NCI-H1048 (cell line): ENCODE data around the gene H2AZ2.
"Not testable (repeated sequence)": the region's sequence is repeated elsewhere in the genome, so short reads cannot be mapped to it uniquely, and the experiment has no call there.

ENCODE experiments used
- DNase-seq: peaks from one replicate; lab custom pipeline; 2025; lab: John Stamatoyannopoulos, UW

H2AZ2 gene

DNA sequence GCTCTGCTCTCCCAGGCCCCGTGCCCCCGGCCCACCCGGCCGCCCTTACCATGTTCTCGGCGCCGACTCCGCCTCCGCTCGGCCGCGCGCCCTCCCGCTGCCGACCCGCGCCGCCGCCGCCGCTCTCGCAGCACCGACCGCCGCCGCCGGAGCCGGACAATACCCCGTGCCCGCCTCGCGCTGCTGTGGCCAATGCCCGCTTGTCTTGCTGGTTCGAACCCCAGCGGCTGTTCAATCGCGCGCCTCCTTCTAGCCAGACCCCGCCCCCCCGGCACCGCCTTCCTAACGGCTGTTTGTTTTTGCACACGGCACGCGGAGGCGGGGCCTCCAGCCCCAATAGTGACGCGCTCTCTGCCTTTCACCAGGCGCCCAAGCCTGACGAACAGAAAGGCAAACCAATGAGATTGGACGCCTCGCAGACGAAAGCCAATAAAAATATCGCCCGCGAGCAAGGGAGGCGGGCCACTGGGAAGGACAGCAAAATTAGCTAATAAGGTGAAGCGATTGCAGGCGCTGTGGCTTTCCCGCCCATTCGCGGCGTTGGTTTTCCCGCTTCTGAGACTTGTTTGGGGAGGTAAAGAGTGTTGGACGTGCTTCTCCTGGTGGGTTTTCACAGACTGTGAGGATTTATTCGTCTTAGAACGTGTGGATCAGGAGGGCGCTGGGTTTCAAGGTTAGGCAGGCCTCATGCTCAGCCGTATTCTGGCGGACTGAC is at the start of gene H2AZ2:
H2AZ2 (minus strand) TSS at position 168 of the 715 bp plus-strand sequence; CDS start at position 52, 116 bp downstream.
- DNase-seq, result peak; percentile 100

DNA sequence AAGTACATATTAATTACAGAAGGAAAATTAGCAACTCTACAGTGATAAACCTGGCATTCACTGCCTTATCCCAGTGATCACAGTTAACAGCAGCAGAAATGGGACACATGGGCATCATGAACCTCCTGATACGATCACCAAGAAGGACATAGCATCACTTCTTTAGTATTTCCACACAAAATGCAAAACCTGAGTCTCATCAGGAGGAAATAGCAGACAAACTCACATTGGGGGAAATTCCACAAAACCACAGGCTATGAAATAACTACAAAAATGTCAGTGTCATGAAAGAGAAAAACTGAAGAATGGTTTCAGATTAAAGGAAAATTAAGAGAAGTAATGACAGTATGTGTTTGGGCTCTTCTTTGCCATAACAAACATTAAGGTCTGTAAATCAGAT is 49.4 kb upstream of the H2AZ2 start:
- DNase-seq, result no peak

DNA sequence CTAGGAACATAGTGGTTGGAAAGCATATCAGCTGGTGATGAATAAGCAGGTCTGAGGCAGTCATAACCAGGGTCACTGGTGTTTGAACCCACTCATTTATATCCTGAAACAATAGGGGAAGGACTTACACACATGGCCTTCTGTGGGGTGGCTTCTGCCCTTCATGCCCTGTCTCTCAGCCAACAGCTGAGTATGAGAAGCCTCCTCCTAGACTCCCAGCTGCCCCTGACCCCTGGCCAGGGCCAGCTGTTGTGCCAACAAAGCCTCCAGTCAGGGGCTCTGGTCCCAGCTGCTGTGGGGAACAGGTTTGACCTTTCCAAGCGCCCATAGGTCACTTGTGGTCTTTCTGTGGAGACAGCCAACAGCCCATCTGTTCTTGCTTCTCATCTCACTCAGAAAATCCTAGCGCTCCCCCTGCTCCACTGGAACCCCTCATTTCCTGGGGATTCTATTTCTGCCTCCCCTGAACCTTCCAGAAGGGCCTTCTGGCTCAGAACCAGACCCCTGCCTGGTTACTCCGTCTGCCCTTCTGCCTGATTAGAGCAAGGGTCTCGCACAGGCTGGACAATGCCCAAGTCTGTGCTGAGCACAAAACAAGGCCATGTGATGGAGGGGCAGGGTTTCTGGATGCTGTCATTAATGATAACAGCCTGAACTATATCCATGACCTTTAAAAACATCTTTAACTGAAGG is 47.1 kb upstream of the H2AZ2 start:
- DNase-seq, result no peak

DNA sequence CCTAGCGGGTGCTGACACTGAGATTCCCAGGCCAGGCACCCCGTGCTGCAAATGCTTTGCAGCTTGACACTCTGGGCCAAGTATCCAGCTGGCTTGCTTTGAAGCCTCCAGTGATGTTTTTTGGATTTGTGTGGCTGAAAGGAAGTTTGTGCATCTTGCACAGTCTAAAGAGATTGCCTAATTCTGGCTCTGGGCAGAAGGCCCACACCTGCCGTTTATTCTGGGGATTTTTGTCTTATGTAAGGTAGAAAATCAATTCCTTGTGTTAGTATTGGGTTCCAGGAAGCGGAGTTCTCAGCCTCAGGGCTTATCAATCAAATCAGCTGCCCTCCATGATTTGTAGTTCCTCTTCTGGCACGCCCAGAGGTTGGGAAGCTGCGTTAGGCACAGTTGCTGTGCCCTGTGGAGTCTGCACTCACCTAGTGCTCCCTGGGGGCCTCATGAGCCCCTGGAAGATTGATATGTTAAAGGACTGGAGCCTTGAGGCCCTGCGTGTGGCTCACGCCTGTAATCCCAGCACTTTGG is 45.9 kb upstream of the H2AZ2 start:
- DNase-seq, result no peak

DNA sequence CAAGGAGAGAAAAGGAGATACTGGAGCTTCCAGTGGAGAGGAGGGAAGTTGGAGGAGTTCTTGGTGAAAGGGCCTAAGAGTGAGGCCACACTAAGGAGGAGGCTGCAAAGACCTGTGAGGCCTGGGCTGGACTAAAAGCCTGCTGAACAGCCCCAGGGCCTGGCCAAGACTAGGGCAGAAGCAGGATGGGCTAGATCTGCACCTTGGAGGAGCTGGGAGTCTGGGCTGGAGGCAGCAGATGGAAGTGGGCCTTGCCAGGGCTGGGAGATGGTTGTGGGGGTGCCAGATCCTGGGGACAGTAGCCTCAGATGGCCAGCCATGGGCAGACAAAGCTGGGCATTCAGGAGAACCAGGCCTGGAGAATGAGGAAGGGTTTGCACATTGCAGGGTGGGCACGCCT is 43.9 kb upstream of the H2AZ2 start:
- DNase-seq, result no peak

DNA sequence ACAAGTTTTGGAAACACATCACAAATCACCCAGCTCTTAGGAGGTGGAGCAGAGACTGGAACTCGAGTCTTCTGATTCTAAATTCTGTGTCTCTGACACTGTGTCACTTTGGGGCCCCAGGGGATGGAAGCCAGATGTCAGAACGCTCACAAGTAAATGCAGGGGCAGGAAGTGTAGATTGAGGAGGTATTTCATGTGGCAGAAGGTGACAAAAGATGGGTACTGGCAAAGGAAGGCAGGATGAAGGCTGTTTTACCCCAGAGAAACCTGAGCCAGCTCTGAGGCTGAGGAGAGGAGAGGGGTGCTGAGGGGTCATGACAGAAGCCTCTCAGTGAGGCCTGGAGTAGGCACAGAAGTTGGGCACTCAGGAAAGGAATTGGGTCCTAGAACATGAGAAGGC is 43.5 kb upstream of the H2AZ2 start:
- no peak for DNase-seq

DNA sequence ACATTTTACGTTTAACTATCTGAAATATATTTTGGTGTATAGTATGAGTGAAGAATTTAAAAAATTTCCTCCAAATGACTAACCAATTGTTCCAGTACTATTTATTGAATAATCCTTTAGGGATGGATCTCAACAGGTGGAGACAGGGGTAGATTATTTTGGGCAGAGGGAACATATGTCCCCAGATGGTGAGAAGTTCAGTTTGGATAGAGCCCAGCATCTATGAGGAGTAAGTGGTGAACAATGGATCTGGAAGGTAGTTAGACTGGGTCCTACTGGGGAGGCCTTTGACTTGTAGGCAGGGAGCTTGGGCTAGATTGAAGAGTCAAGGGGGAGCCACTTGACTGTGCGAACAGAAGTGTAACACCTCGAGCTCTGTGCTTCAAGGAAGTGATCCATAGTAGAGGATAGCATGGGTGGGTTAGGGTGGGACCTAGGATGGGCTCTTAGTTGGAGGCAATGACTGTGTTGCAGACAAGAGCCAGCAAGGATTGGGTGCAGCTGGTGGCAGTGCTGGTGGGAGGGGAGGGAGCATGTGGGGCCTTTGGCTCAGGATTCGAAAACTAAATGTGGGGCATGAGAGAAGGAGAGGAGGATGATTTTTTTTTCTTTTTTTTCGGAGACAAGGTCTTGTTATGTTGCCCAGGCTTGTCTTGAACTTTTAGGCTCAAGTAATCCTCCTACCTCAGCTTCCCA is 41.3 kb upstream of the H2AZ2 start:
- no peak for DNase-seq

DNA sequence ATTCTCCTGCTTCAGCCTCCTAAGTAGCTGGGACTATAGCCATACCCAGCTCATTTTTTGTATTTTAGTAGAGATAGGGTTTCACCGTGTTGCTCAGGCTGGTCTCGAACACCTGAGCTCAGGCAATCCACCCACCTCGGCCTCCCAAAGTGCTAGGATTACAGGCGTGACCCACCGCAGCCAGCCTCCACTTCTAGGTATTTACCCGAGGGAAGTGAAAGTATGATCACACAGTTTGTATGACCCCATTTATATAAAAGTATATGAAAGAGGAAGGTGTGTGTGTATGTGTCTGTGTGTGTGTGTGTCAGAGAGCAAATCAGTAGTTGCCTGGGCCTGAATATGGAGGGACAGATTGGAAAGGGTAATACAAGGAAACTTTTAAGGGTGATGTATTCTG is 39.4 kb upstream of the H2AZ2 start:
- DNase-seq, result no peak

DNA sequence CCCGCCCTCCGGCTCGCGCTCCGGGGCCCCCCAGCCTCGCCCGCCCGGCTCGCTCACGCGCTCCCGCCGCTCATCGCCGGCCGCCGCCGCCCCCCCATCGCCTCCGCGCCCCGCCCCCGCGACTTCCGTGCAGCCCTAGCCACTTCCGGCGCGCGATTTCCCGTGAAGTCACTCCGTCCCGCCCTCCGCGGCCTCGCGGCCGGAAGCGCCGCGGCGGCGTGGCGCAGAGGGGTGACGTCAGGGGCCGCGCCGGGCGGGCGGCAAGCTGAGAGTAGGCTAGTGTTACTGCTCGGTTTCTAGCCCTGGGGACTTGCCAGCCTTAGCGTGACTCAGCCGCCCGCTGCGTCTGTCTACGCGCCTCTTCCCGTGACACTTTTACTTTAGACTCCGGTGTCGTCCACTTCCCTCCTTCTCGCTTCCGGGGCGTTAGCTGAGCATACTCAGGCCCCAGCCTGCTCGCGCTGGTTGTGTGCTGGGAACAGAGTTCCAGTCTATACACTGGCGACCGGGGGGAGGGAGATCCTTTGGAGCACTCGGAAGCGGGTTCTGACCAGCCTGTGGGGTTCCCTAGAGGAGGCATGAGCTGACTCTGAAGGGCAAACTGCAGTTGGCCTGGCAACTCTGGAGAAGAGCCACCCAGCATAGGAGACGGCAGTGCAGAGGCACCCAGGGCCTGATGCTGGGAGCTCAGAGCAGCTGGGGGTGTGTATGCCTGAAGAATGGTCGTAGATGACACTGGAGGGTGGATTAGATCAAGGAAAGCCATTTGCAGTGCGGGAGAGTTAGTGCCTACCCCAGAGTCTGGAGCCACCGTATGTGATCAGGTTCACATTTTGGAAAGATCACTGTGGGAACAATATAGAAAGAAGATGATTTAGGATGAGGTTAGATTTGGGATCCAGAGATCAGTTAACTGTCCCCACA is 37.8 kb upstream of the H2AZ2 start, which contains the start of gene PURB:
PURB (minus strand) TSS at position 137 of the 924 bp plus-strand sequence. CDS start 182 bp downstream, outside the sequence.
- DNase-seq, result peak; percentile 86

DNA sequence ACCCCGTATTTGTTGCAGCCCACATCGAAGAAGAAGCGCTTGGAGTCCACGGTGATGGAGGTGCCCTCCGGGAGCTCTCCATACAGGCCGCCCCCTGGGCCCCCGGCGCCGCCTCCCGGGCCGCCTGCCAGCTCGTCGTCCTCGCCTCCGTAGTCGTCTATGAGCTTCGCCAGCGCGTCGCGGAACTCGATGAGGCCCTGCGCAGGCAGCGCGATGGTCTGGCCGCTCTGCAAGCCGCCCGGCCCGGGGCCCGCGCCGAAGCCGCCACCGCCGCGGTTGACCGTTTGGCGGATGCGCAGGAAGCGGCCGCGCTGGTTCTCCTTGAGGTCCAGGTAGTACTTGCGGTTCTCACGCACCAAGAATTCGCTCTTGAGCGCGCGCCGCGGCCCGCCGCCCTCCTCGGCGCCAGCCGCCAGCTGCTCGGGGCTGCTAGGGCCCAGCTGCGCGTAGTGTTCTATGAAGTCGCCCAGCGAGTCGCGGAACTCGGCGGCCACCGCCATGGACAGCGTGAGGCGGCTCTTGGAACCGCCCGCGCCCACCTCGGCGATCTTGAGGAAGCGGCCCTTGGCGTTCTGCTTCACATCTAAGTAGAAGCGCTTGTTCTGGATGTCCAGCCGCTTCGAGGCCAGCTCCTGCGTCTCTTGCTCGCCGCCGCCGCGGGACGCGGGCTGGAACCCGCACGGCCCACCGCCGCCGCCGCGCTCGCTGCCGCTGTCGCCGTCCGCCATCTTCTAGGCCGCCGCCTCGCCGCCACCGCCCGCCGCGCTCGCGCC is 36.9 kb upstream of the H2AZ2 start:
- no peak for DNase-seq

DNA sequence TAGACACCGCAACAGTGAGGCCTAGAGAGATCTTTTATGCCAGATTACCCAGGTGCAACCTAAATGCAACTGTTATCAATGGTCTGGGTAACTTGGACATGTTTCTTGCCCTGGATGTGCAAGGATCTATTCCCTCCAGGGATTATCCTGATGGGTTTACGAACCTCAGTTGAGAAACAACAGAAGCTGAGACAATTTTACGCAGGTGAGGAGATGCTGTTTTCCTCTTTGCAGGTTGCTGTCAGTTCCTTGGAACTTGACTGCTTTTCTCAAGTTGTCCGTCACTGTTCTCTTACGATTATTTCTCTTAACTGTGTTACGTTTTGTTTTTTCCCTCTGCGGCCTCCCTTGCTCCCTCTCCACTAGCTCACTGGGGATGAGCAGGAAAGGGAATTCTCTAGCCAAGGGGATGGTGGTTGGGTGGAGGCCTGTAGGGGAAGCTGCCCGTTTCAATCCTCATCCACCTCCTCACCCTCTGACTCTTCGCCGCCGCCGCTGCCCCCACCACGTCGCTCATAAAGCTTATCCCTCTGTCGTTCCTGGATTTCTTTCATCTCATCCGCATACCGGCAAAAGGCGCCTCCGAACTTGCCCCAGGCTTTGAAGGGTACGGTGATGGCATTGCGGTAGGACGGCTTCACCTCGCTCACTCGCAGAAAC is 36.2 kb upstream of the H2AZ2 start:
- no peak for DNase-seq

DNA sequence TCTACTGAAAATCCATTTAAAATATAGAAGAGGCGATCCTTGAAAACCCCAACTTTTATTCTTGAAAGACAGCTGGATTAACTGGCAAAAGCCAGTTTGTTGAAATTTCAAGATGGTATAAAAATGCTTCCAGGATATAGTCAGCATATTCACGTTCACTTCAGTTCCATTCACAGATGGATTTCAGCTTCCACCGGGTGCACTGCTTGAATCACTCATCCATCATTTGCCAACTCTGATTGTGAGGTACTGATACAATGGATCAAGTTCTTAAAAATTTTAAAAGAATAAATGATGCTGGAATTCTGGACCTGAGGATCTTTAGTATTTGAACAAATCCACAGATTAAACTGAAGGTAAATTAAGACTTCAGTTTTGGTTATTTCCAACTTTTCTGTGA is 35.0 kb upstream of the H2AZ2 start:
- no peak for DNase-seq

DNA sequence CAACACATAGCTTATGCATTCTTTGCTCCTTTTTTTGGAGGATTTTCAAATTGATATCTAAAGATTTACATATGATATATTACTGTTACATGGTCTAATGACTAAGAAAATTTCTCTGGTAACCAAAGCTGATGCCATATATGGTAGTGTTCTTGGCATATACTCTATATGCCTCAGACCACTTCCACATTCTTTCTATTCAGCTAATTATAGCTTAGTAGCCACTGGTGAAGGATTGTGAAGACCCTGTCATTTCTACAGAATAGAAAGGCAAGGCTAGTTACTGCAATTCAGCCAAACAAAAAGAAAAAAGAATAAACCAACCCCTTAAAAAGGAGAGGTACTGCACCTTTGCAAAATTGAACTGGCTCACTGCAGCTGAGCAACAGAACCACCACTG is 33.7 kb upstream of the H2AZ2 start:
- no peak for DNase-seq

DNA sequence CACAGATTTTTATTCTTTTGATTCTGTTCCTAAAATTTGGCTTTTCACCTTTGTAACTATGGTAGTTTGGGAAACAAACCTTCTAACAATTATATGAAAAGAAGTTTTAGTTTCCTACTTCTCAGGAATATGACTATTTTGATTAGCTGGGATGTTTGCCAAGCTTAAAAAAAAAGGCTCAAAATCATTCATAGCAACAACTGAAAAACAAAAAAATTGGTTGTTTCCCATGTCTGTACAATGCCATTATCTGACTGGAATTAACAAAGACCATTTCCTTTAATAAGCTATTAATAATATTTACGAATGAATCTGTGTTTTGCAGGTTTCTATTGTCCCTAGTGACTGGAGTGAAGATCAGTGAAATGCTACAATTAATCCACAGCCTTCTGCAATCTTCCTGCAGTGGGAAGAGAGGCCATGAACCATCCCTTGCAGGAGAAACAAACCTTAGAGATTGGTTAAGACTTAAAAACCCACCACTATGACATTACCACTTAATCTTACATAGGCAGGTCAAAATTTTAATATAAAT is 33.2 kb upstream of the H2AZ2 start:
- no peak for DNase-seq

DNA sequence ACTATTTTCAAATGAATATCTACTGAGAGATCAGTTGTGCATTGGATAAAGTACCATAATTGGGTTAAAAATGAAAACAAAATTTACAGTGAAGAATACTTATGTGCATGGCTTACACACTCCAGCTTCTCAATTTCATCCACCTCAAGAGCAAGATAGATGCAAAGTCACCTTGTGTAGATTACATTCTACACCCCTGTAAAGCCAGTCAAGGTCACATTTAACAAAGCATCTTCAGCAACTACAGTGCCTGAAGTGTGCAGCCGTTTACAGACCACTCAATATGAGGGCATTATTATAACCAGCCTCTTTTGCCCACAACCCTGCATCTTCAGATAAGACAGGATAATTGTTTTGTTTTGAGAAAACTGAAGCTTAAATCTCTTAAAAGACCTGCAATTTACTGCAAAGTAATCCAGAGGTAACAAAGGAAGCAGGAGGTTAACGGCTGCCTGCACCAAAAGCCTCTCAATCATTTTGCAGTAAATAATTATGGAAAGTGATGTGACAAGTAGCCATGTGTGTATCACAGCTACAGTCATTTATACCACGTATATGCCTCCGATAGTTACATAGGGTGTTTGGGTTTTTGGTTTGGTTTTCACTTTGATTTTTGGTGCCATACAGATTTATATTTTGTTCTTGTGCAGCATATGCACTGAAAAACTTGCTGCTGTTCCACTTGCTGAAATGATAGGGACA is 32.6 kb upstream of the H2AZ2 start:
- no peak for DNase-seq

DNA sequence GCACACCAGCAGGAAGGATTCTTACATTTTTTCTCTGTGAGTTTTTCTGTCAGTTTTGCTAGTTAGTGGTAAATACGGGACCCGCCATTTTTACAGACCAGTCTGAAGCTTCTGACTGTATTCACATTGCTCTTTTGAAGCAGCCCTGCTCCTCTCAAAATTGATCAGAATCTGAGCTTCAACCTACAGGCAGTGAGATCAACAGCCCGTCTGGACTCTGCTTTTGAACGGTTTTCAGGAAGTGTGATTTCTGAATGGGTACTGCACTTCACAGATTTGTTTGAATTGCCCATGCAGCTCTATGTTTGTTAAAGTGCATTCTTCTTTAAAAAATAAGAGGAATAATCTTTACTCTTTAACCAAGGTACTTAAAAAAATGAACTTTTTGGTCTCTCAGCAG is 28.5 kb upstream of the H2AZ2 start:
- no peak for DNase-seq

DNA sequence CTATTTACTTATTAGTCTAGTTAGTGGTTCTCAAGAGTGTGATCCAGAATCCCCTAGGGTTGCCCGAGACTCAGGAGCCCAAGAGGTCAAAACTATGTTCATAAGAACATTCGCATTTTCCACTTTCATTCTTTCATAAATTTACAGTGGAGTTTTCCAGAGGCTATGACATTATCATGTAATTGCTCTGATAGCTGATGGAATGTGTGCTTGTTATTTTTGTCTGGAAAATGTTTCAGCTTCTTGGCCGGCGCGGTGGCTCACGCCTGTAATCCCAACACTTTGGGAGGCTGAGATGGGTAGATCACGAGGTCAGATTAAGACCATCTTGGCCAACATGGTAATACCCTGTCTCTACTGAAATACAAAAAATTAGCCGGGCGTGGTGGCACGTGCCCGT is 27.4 kb upstream of the H2AZ2 start:
- DNase-seq, result no peak

DNA sequence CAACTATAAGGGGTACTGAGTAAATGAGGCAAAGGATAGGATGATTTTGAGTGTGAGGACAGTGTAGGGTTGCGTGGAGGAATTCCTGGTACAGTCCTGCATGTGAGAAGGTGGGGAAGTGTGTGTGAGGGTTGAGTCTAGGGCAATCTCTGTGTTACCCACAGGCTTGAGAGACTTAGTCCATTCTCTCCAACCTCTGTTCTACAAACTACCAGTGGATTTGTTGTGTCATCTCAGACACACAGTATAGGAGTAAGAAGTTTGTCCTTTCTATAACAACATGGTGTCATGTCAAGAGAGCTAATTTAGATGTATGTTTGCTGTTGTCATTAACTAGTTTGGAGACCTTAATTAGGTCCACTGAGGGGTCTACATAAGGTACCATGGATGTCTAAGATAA is 24.9 kb upstream of the H2AZ2 start:
- DNase-seq, result no peak

DNA sequence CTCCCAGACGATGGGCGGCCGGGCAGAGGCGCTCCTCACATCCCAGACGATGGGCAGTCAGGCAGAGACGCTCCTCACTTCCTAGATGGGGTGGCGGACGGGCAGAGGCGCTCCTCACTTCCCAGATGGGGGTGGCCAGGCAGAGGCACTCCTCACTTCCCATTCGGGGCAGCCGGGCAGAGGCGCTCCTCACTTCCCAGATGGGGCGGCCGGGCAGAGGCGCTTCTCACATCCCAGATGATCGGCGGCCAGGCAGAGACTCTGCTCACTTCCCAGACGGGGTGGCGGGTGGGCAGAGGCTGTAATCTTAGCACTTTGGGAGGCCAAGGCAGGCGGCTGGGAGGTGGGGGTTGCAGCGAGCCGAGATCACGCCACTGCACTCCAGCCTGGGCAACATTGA is 24.0 kb upstream of the H2AZ2 start:
- not testable (repeated sequence) for DNase-seq
